Measurements from ENCODE around the gene NTF3. TPM values are rescaled to one million over a fixed set of nuclear protein-coding genes. Genes with fewer than 3 reads are reported as not detected.

The NTF3 gene
- total and polyA plus RNA-seq, 2 donors (not counting 1 experiment from before 2014, with no cell fraction given) = not detected

DNA sequence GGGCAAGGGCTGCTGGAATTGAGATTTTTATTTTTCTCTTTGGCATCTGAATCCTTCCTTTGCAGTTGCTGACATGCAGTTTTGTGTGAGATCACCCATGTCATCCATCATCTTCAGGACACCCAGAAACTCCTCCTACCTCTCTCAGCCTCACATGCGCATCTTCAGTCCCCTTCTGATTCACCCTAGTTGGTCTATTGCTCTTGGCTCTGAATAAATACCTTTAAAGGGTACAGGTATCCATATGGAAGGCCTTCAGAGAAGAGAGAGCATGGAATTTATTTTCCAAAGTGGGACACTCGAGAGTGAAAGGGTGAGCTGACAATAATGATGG lies 41.8 kb downstream of the NTF3 start:
- H3K9me3 Mint-ChIP-seq (ENCODE audit: insufficient read depth) = no peaks in the 10 kb centered on the region
- no peaks in the 10 kb centered on the region for H4K20me1 ChIP-seq (ENCODE audit: control insufficient read depth, insufficient read depth, low read length, poor library complexity, severe bottlenecking)
- intact Hi-C loops (cut with micrococcal nuclease) = no loop called here
- ChIA-PET POLR2A (no interaction called here), CTCF (no interaction called here)
- no peak overlapping the region for H3K27ac Mint-ChIP-seq
- H3K4me3 ChIP-seq (ENCODE audit: control extremely low read depth in 1 of 5, extremely low read depth in 1 of 5, insufficient read depth in 1 of 5, low read depth in 2 of 5, low read length in 4 of 5) = no peak overlapping the region
- H3K79me2 ChIP-seq (ENCODE audit: control insufficient read depth, insufficient read depth, low read length) = no peaks in the 10 kb centered on the region
- H3K9me3 ChIP-seq (ENCODE audit: control extremely low read depth in 1 of 3, control insufficient read depth in 2 of 3, insufficient read depth in 1 of 3, low read length in 2 of 3) = no peaks in the 10 kb centered on the region
- WGBS (ENCODE audit: insufficient coverage) = 100% methylated on average over 1 of the region's 2 CpGs
- no peak overlapping the region for H3K9ac ChIP-seq (ENCODE audit: low read length)
- no peak for DNase-seq
- H3K27me3 ChIP-seq (replicated peaks in 1 of 4; ENCODE audit: control extremely low read depth in 1 of 4, control insufficient read depth in 3 of 4, insufficient read depth in 4 of 4, low read length in 3 of 4) = no peaks in the 10 kb centered on the region
- no peak overlapping the region for H3K4me2 ChIP-seq (replicated peaks; ENCODE audit: low read depth, low read length, poor library complexity, severe bottlenecking)
- peaks cover 22% of the 10 kb centered on the region for H3K27me3 Mint-ChIP-seq
- no peak overlapping the region for H2AFZ ChIP-seq (ENCODE audit: insufficient read depth, low read depth, low read length, poor library complexity, severe bottlenecking)
- peaks cover 15% of the 10 kb centered on the region for H3K4me1 Mint-ChIP-seq
- H3K36me3 ChIP-seq (replicated peaks in 1 of 2; ENCODE audit: control extremely low read depth in 1 of 2, control insufficient read depth in 1 of 2, extremely low read depth in 1 of 2, insufficient read depth in 2 of 2, low read length in 1 of 2) = no peaks in the 10 kb centered on the region
- no peak overlapping the region for H3K4me3 Mint-ChIP-seq
- ATAC-seq (ENCODE audit: low read depth) = no peak
- no peak overlapping the region for H3K27ac ChIP-seq (ENCODE audit: low read length in 2 of 2)
- H3K4me1 ChIP-seq (ENCODE audit: control insufficient read depth in 2 of 2, insufficient read depth in 2 of 2, low read length in 2 of 2) = peaks cover 12% of the 10 kb centered on the region in 2 donors
- TF ChIP-seq EZH2 (IDR thresholded peaks at IDR 0.05; ENCODE audit: borderline replicate concordance, insufficient read depth, low read depth, low read length, poor library complexity, severe bottlenecking) = no peak
- no peak for TF ChIP-seq CTCF (IDR thresholded peaks at IDR 0.05)

GRCh38 chr12:5476356-5476755 lies 44.4 kb downstream of the NTF3 start:
- no peak overlapping the region for H2AFZ ChIP-seq (ENCODE audit: insufficient read depth, low read depth, low read length, poor library complexity, severe bottlenecking)
- POLR2A ChIA-PET = no interaction called here
- ATAC-seq (ENCODE audit: low read depth) = no peak

More at GRCh38 chr12:5476356-5476755, 44.4 kb downstream of the NTF3 start:
- Histone ChIP-seq H3K27ac (ENCODE audit: low read length in 2 of 2) (no peak overlapping the region), H3K9ac (ENCODE audit: low read length) (no peak overlapping the region), H3K4me1 (ENCODE audit: control insufficient read depth in 2 of 2, insufficient read depth in 2 of 2, low read length in 2 of 2) (peaks cover 12% of the 10 kb centered on the region in 2 donors), H4K20me1 (ENCODE audit: control insufficient read depth, insufficient read depth, low read length, poor library complexity, severe bottlenecking) (no peaks in the 10 kb centered on the region), H3K79me2 (ENCODE audit: control insufficient read depth, insufficient read depth, low read length) (no peaks in the 10 kb centered on the region), H3K4me3 (ENCODE audit: control extremely low read depth in 1 of 5, extremely low read depth in 1 of 5, insufficient read depth in 1 of 5, low read depth in 2 of 5, low read length in 4 of 5) (no peak overlapping the region), H3K36me3 (replicated peaks in 1 of 2; ENCODE audit: control extremely low read depth in 1 of 2, control insufficient read depth in 1 of 2, extremely low read depth in 1 of 2, insufficient read depth in 2 of 2, low read length in 1 of 2) (no peaks in the 10 kb centered on the region), H3K4me2 (replicated peaks; ENCODE audit: low read depth, low read length, poor library complexity, severe bottlenecking) (no peak overlapping the region), H3K27me3 (replicated peaks in 1 of 4; ENCODE audit: control extremely low read depth in 1 of 4, control insufficient read depth in 3 of 4, insufficient read depth in 4 of 4, low read length in 3 of 4) (no peaks in the 10 kb centered on the region), H3K9me3 (ENCODE audit: control extremely low read depth in 1 of 3, control insufficient read depth in 2 of 3, insufficient read depth in 1 of 3, low read length in 2 of 3) (no peaks in the 10 kb centered on the region)
- whole genome bisulfite sequencing (ENCODE audit: insufficient coverage) = 95% methylated on average over 6 of the region's 6 CpGs
- H3K27me3 Mint-ChIP-seq = peaks cover 11% of the 10 kb centered on the region
- intact Hi-C loops (cut with micrococcal nuclease) = no loop called here
- peaks cover 17% of the 10 kb centered on the region for H3K4me1 Mint-ChIP-seq
- CTCF ChIA-PET = no interaction called here
- DNase-seq = no peak
- H3K4me3 Mint-ChIP-seq = no peak overlapping the region
- H3K27ac Mint-ChIP-seq = no peak overlapping the region
- no peaks in the 10 kb centered on the region for H3K9me3 Mint-ChIP-seq (ENCODE audit: insufficient read depth)
- TF ChIP-seq CTCF (IDR thresholded peaks at IDR 0.05) (no peak), EZH2 (IDR thresholded peaks at IDR 0.05; ENCODE audit: borderline replicate concordance, insufficient read depth, low read depth, low read length, poor library complexity, severe bottlenecking) (no peak)

All from B cell (primary cell).